ENCODE results near the gene SELPLG. TPM values are rescaled to one million over a fixed set of nuclear protein-coding genes. Genes with fewer than 3 reads are reported as not detected.
A peak's percentile ranks its signal among the peaks of the same experiment; 100 is the strongest.
"Not testable (repeated sequence)": the region's sequence is repeated elsewhere in the genome, so short reads cannot be mapped to it uniquely, and the experiment has no call there.

SELPLG gene
- total and polyA plus RNA-seq, 2 experiments from 2014 or later, result 4.4 to 6.7 TPM

GRCh38 chr12:108620236-108620879, 13.3 kb downstream of the SELPLG start:
- in situ Hi-C loops (cut with MboI), result no loop called here
- Histone ChIP-seq H3K4me2 (ENCODE audit: unreplicated experiment) (no peak overlapping the region), H3K4me3 (no peak overlapping the region), H3K79me2 (ENCODE audit: insufficient read depth) (no peaks in the 10 kb centered on the region), H3K4me1 (ENCODE audit: insufficient read depth) (peaks cover 11% of the 10 kb centered on the region; the same call in 1 of the 2 replicates), H4K20me1 (ENCODE audit: insufficient read depth) (no peaks in the 10 kb centered on the region), H3F3A (ENCODE audit: insufficient read depth) (peaks cover 19% of the 10 kb centered on the region; the same call in 1 of the 2 replicates), H3K36me3 (ENCODE audit: low read depth) (no peaks in the 10 kb centered on the region), H2AFZ (no peak overlapping the region), H3K27ac (no peak overlapping the region), H3K27me3 (replicated peaks; ENCODE audit: insufficient read depth) (no peaks in the 10 kb centered on the region), H3K9me2 (ENCODE audit: insufficient read depth) (no peaks in the 10 kb centered on the region), H3K9ac (no peak overlapping the region), H3K9me3 (ENCODE audit: low read depth) (no peaks in the 10 kb centered on the region)
- no peak for TF ChIP-seq EZH2phosphoT487 (IDR thresholded peaks at IDR 0.05; ENCODE audit: insufficient read depth, low read depth)
- DNase-seq, result peak; percentile 55
- 97 to 98% methylated on average over 10 of the region's 10 CpGs for WGBS, 2 experiments (ENCODE audit: low coverage in 1 of 2, low lambda C conversion rate in 2 of 2, missing lambda C conversion rate in 2 of 2)

- H3K36me3 ChIP-seq (ENCODE audit: low read depth), result no peaks in the 10 kb centered on the region
- no peak overlapping the region for H2AFZ ChIP-seq
- peaks cover 19% of the 10 kb centered on the region; the same call in 1 of the 2 replicates for H3F3A ChIP-seq (ENCODE audit: insufficient read depth)
- H3K4me2 ChIP-seq (ENCODE audit: unreplicated experiment), result no peak overlapping the region
- H3K4me1 ChIP-seq (ENCODE audit: insufficient read depth), result peaks cover 11% of the 10 kb centered on the region; the same call in 1 of the 2 replicates
- no peaks in the 10 kb centered on the region for H3K27me3 ChIP-seq (replicated peaks; ENCODE audit: insufficient read depth)
- WGBS, 2 experiments (ENCODE audit: low coverage in 1 of 2, low lambda C conversion rate in 2 of 2, missing lambda C conversion rate in 2 of 2), result 73 to 77% methylated on average over 14 of the region's 14 CpGs
- no peak overlapping the region for H3K9ac ChIP-seq
- H3K9me2 ChIP-seq (ENCODE audit: insufficient read depth), result no peaks in the 10 kb centered on the region
- no peaks in the 10 kb centered on the region for H4K20me1 ChIP-seq (ENCODE audit: insufficient read depth)
- no peak for DNase-seq
- no peak for TF ChIP-seq EZH2 (IDR thresholded peaks at IDR 0.05; ENCODE audit: insufficient read depth, poor library complexity, severe bottlenecking)
- no peak for TF ChIP-seq EZH2phosphoT487 (IDR thresholded peaks at IDR 0.05; ENCODE audit: insufficient read depth, low read depth)
- H3K79me2 ChIP-seq (ENCODE audit: insufficient read depth), result no peaks in the 10 kb centered on the region
- in situ Hi-C loops (cut with MboI), result loop anchor here (5.0 kb wide), 1 partner anchor 47 kb away; no protein-coding TSS in a partner anchor
- no peaks in the 10 kb centered on the region for H3K9me3 ChIP-seq (ENCODE audit: low read depth)
- no peak overlapping the region for H3K27ac ChIP-seq
- no peak overlapping the region for H3K4me3 ChIP-seq
Observed at GRCh38 chr12:108619369-108620160, 14.1 kb downstream of the SELPLG start.

GRCh38 chr12:108618953-108619274, 14.8 kb downstream of the SELPLG start:
- in situ Hi-C loops (cut with MboI), result loop anchor here (5.0 kb wide), 1 partner anchor 47 kb away; no protein-coding TSS in a partner anchor
- 92% methylated on average over 4 of the region's 4 CpGs for WGBS, 2 experiments (ENCODE audit: low coverage in 1 of 2, low lambda C conversion rate in 2 of 2, missing lambda C conversion rate in 2 of 2)

GRCh38 chr12:108618079-108618952, 15.4 kb downstream of the SELPLG start:
- WGBS, 2 experiments (ENCODE audit: low coverage in 1 of 2, low lambda C conversion rate in 2 of 2, missing lambda C conversion rate in 2 of 2), result 11 to 12% methylated on average over 16 of the region's 16 CpGs
- no peak overlapping the region for H2AFZ ChIP-seq
- H4K20me1 ChIP-seq (ENCODE audit: insufficient read depth), result no peaks in the 10 kb centered on the region
- no peaks in the 10 kb centered on the region for H3K9me3 ChIP-seq (ENCODE audit: low read depth)
- H3F3A ChIP-seq (ENCODE audit: insufficient read depth), result peaks cover 19% of the 10 kb centered on the region; the same call in 1 of the 2 replicates
- no peak overlapping the region for H3K4me2 ChIP-seq (ENCODE audit: unreplicated experiment)
- no peak overlapping the region for H3K4me3 ChIP-seq
- in situ Hi-C loops (cut with MboI), result loop anchor here (5.0 kb wide), 1 partner anchor 46 kb away; no protein-coding TSS in a partner anchor
- no peaks in the 10 kb centered on the region for H3K27me3 ChIP-seq (replicated peaks; ENCODE audit: insufficient read depth)
- H3K9ac ChIP-seq, result no peak overlapping the region
- peaks cover 11% of the 10 kb centered on the region; the same call in 1 of the 2 replicates for H3K4me1 ChIP-seq (ENCODE audit: insufficient read depth)
- no peaks in the 10 kb centered on the region for H3K9me2 ChIP-seq (ENCODE audit: insufficient read depth)
- no peaks in the 10 kb centered on the region for H3K79me2 ChIP-seq (ENCODE audit: insufficient read depth)
- TF ChIP-seq EZH2 (IDR thresholded peaks at IDR 0.05; ENCODE audit: insufficient read depth, poor library complexity, severe bottlenecking), result no peak
- DNase-seq, result peak; percentile 90
- no peaks in the 10 kb centered on the region for H3K36me3 ChIP-seq (ENCODE audit: low read depth)
- no peak overlapping the region for H3K27ac ChIP-seq

More at GRCh38 chr12:108618953-108619274, 14.8 kb downstream of the SELPLG start:
- Histone ChIP-seq H3F3A (ENCODE audit: insufficient read depth) (peaks cover 19% of the 10 kb centered on the region; the same call in 1 of the 2 replicates), H3K4me1 (ENCODE audit: insufficient read depth) (peaks cover 11% of the 10 kb centered on the region; the same call in 1 of the 2 replicates)
- H3K9me3 ChIP-seq (ENCODE audit: low read depth); H3K4me2 ChIP-seq (ENCODE audit: unreplicated experiment); H2AFZ ChIP-seq; H4K20me1 ChIP-seq (ENCODE audit: insufficient read depth); H3K79me2 ChIP-seq (ENCODE audit: insufficient read depth); H3K27me3 ChIP-seq (replicated peaks; ENCODE audit: insufficient read depth); DNase-seq; H3K36me3 ChIP-seq (ENCODE audit: low read depth); H3K9me2 ChIP-seq (ENCODE audit: insufficient read depth); H3K4me3 ChIP-seq; H3K27ac ChIP-seq; H3K9ac ChIP-seq: not testable (repeated sequence)

Data from GM23248 (cell line).